RWPE2 (cell line): ENCODE data around the gene GLUD1.

Source experiments
- ATAC-seq: fragments of 200-7000 bp; cut with Tn5 transposase; 3 replicates; pipeline ENCODE4 v1.9.1; 2021; ENCODE audit warnings: low read depth
- DNase-seq: peaks from one replicate; pipeline ENCODE4 v3.0.0-alpha.2; 2020; ENCODE audit warnings: low spot score
- H3K27ac ChIP-seq: fragments of 450-650 bp; 2 replicates; pipeline ENCODE4 v1.5.1; 2017; ENCODE audit warnings: mild to moderate bottlenecking; ENCODE audit not compliant: poor library complexity, severe bottlenecking
- H3K27me3 ChIP-seq: fragments of 250-450 bp; sonication (Bioruptor Pico); 2 replicates; pipeline ENCODE4 v1.5.1; 2021; ENCODE audit warnings: mild to moderate bottlenecking, moderate library complexity; ENCODE audit not compliant: insufficient read depth, poor library complexity, severe bottlenecking
- H3K36me3 ChIP-seq: fragments of 250-450 bp; sonication (Bioruptor Pico); 2 replicates; pipeline ENCODE4 v1.5.1; 2020; ENCODE audit warnings: low read depth, mild to moderate bottlenecking, moderate library complexity
- H3K4me1 ChIP-seq: fragments of 250-450 bp; sonication (Bioruptor Pico); 2 replicates; pipeline ENCODE4 v1.5.1; 2021; ENCODE audit warnings: mild to moderate bottlenecking, moderate library complexity; ENCODE audit not compliant: insufficient read depth, poor library complexity, severe bottlenecking
- H3K4me3 ChIP-seq: fragments of 250-450 bp; sonication (Bioruptor Pico); 2 replicates; pipeline ENCODE4 v1.5.1; 2021; ENCODE audit warnings: mild to moderate bottlenecking, moderate library complexity; ENCODE audit not compliant: severe bottlenecking
- H3K9me3 ChIP-seq: fragments of 250-450 bp; sonication (Bioruptor Pico); 2 replicates; pipeline ENCODE4 v1.5.1; 2021; ENCODE audit warnings: mild to moderate bottlenecking, moderate library complexity; ENCODE audit not compliant: severe bottlenecking
- TF ChIP-seq, protein P1 (sequence below): fragments of 450-650 bp; IDR thresholded peaks from one replicate; pipeline ENCODE4 v1.5.1; 2017; ENCODE audit warnings: mild to moderate bottlenecking, moderate library complexity; ENCODE audit not compliant: poor library complexity, severe bottlenecking

Gene GLUD1

GRCh38 chr10:87066178-87066577 is 28.5 kb downstream of the GLUD1 start:
- Histone ChIP-seq H3K9me3 (no peaks in the 10 kb centered on the region), H3K4me1 (no peaks in the 10 kb centered on the region), H3K27ac (no peak overlapping the region), H3K4me3 (no peak overlapping the region), H3K27me3 (no peaks in the 10 kb centered on the region), H3K36me3 (peaks cover 82% of the 10 kb centered on the region)
- ATAC-seq: no peak
- TF ChIP-seq, protein P1, sequence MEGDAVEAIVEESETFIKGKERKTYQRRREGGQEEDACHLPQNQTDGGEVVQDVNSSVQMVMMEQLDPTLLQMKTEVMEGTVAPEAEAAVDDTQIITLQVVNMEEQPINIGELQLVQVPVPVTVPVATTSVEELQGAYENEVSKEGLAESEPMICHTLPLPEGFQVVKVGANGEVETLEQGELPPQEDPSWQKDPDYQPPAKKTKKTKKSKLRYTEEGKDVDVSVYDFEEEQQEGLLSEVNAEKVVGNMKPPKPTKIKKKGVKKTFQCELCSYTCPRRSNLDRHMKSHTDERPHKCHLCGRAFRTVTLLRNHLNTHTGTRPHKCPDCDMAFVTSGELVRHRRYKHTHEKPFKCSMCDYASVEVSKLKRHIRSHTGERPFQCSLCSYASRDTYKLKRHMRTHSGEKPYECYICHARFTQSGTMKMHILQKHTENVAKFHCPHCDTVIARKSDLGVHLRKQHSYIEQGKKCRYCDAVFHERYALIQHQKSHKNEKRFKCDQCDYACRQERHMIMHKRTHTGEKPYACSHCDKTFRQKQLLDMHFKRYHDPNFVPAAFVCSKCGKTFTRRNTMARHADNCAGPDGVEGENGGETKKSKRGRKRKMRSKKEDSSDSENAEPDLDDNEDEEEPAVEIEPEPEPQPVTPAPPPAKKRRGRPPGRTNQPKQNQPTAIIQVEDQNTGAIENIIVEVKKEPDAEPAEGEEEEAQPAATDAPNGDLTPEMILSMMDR: no peak
- DNase-seq: no peak

- H3K27me3 ChIP-seq: no peaks in the 10 kb centered on the region
- DNase-seq (no peak), ATAC-seq (no peak)
- TF ChIP-seq, protein P1: no peak
- H3K4me1 ChIP-seq: no peaks in the 10 kb centered on the region
- H3K27ac ChIP-seq: no peak overlapping the region
- H3K4me3 ChIP-seq: no peak overlapping the region
- H3K9me3 ChIP-seq: no peaks in the 10 kb centered on the region
- H3K36me3 ChIP-seq: peaks cover 82% of the 10 kb centered on the region
These were observed 30.0 kb downstream of the GLUD1 start for GRCh38 chr10:87064651-87065050.

GRCh38 chr10:87060280-87060928 is 34.2 kb downstream of the GLUD1 start:
- ATAC-seq (no peak), DNase-seq (no peak)
- no peak overlapping the region for H3K27ac ChIP-seq
- TF ChIP-seq, protein P1: no peak
- H3K4me1 ChIP-seq: no peaks in the 10 kb centered on the region
- no peaks in the 10 kb centered on the region for H3K27me3 ChIP-seq
- H3K9me3 ChIP-seq: no peaks in the 10 kb centered on the region
- H3K4me3 ChIP-seq: no peak overlapping the region
- H3K36me3 ChIP-seq: peaks cover 85% of the 10 kb centered on the region

DNA sequence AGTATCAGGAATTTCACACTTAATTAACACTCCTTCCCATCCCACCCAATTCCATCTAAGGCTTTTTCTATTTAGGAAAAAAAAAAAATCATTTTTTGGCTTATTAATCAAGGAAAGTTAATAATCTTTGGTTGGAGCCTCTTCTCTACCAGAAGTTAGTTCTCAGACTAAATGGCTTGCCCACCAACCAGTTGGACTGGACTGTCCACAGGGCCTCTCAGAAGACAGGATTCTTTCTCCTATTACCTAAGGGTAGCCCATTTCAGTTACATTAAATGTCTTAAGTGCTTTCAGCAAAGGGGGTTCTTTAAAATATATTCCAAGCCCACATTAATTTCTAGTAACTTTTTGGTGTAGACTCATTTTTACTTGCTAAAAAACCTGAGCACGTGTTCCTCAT is 35.2 kb downstream of the GLUD1 start:
- H3K27ac ChIP-seq: no peak overlapping the region
- no peaks in the 10 kb centered on the region for H3K9me3 ChIP-seq
- H3K4me1 ChIP-seq: no peaks in the 10 kb centered on the region
- DNase-seq (no peak), ATAC-seq (no peak)
- TF ChIP-seq, protein P1: no peak
- peaks cover 86% of the 10 kb centered on the region for H3K36me3 ChIP-seq
- H3K4me3 ChIP-seq: no peak overlapping the region
- no peaks in the 10 kb centered on the region for H3K27me3 ChIP-seq

DNA sequence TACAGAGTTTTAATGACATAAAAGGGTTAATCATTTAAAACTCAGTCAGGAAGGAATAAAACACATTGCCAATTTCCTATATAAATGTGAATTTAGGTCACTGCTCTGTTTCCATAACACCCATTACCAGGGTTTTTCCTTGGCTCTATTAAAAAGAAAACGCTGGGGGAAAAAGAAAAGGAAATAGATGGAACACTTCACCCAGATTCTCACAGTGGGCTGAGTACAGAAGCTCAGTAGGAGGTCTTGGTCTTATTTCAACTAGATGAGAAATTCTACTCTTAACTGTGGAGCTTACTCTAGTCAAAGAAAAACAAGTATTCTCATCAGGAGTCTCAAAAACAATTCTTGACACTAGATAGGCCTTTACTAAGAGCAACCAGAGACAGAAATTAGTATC is 36.5 kb downstream of the GLUD1 start:
- DNase-seq (no peak), ATAC-seq (no peak)
- no peaks in the 10 kb centered on the region for H3K4me1 ChIP-seq
- no peaks in the 10 kb centered on the region for H3K27me3 ChIP-seq
- peaks cover 90% of the 10 kb centered on the region for H3K36me3 ChIP-seq
- H3K27ac ChIP-seq: no peak overlapping the region
- no peaks in the 10 kb centered on the region for H3K9me3 ChIP-seq
- TF ChIP-seq, protein P1: no peak
- H3K4me3 ChIP-seq: no peak overlapping the region
